ENCODE data around the gene PPP1R1A.

PPP1R1A gene

GRCh38 chr12:54603872-54604271 is 15.4 kb upstream of the PPP1R1A start:
- in situ Hi-C loops (cut with MboI; ENCODE audit: low sequenced_read_pairs) = no loop called here

GRCh38 chr12:54603173-54603814 is 14.8 kb upstream of the PPP1R1A start:
- in situ Hi-C loops (cut with MboI; ENCODE audit: low sequenced_read_pairs) = no loop called here

GRCh38 chr12:54602661-54603060 is 14.2 kb upstream of the PPP1R1A start:
- in situ Hi-C loops (cut with MboI; ENCODE audit: low sequenced_read_pairs) = no loop called here

- in situ Hi-C loops (cut with MboI; ENCODE audit: low sequenced_read_pairs) = no loop called here
Measured at GRCh38 chr12:54601841-54602240, 13.4 kb upstream of the PPP1R1A start.

- in situ Hi-C loops (cut with MboI; ENCODE audit: low sequenced_read_pairs) = no loop called here
Measured at GRCh38 chr12:54598970-54599369, 10.5 kb upstream of the PPP1R1A start.

- in situ Hi-C loops (cut with MboI; ENCODE audit: low sequenced_read_pairs) = no loop called here
Measured at GRCh38 chr12:54596526-54596946, 8.1 kb upstream of the PPP1R1A start.

GRCh38 chr12:54595471-54595870 is 7.0 kb upstream of the PPP1R1A start:
- in situ Hi-C loops (cut with MboI; ENCODE audit: low sequenced_read_pairs) = no loop called here

- in situ Hi-C loops (cut with MboI; ENCODE audit: low sequenced_read_pairs) = no loop called here
Measured at GRCh38 chr12:54593725-54594124, 5.3 kb upstream of the PPP1R1A start.

- in situ Hi-C loops (cut with MboI; ENCODE audit: low sequenced_read_pairs) = no loop called here
Measured at GRCh38 chr12:54593135-54593534, 4.7 kb upstream of the PPP1R1A start.

- in situ Hi-C loops (cut with MboI; ENCODE audit: low sequenced_read_pairs) = no loop called here
Measured at GRCh38 chr12:54592316-54592715, 3.9 kb upstream of the PPP1R1A start.

GRCh38 chr12:54590978-54591591 is 2.6 kb upstream of the PPP1R1A start:
- in situ Hi-C loops (cut with MboI; ENCODE audit: low sequenced_read_pairs) = no loop called here

- in situ Hi-C loops (cut with MboI; ENCODE audit: low sequenced_read_pairs) = no loop called here
Measured at GRCh38 chr12:54589964-54590363, 1.5 kb upstream of the PPP1R1A start.

- in situ Hi-C loops (cut with MboI; ENCODE audit: low sequenced_read_pairs) = no loop called here
Measured at GRCh38 chr12:54588890-54589267, 420 bp upstream of the PPP1R1A start.

- in situ Hi-C loops (cut with MboI; ENCODE audit: low sequenced_read_pairs) = no loop called here
Measured at GRCh38 chr12:54587315-54587873, 1.1 kb downstream of the PPP1R1A start.

GRCh38 chr12:54586620-54587019 is 1.8 kb downstream of the PPP1R1A start:
- in situ Hi-C loops (cut with MboI; ENCODE audit: low sequenced_read_pairs) = no loop called here

- in situ Hi-C loops (cut with MboI; ENCODE audit: low sequenced_read_pairs) = no loop called here
Measured at GRCh38 chr12:54585243-54585642, 3.2 kb downstream of the PPP1R1A start.

- in situ Hi-C loops (cut with MboI; ENCODE audit: low sequenced_read_pairs) = no loop called here
Measured at GRCh38 chr12:54584128-54584527, 4.3 kb downstream of the PPP1R1A start.

- in situ Hi-C loops (cut with MboI; ENCODE audit: low sequenced_read_pairs) = no loop called here
Measured at GRCh38 chr12:54583726-54584125, 4.7 kb downstream of the PPP1R1A start.

GRCh38 chr12:54581412-54581811 is 7.0 kb downstream of the PPP1R1A start:
- in situ Hi-C loops (cut with MboI; ENCODE audit: low sequenced_read_pairs) = no loop called here

- in situ Hi-C loops (cut with MboI; ENCODE audit: low sequenced_read_pairs) = no loop called here
Measured at GRCh38 chr12:54579696-54580333, 8.6 kb downstream of the PPP1R1A start.

- in situ Hi-C loops (cut with MboI; ENCODE audit: low sequenced_read_pairs) = no loop called here
Measured at GRCh38 chr12:54579258-54579657, 9.2 kb downstream of the PPP1R1A start.

GRCh38 chr12:54578778-54579177 is 9.7 kb downstream of the PPP1R1A start:
- in situ Hi-C loops (cut with MboI; ENCODE audit: low sequenced_read_pairs) = no loop called here
